Stimulated activated CD4-positive, alpha-beta T cell treated with anti-CD3 and anti-CD28 coated beads, TNF-alpha, amount 100 ng/mL, for 48 hours (primary cell): ENCODE data around the gene AGR3.

ENCODE experiments used
- DNase-seq, 3 donors: peaks; one replicate each; pipeline ENCODE4 v3.0.0-alpha.2; 2020; ENCODE audit warnings: low read depth in 3 of 3

AGR3 gene

GRCh38 chr7:16838386-16838785 lies 43.4 kb downstream of the AGR3 start:
- no peak for DNase-seq

- no peak for DNase-seq
Observed at GRCh38 chr7:16836481-16836880, 45.3 kb downstream of the AGR3 start.

- DNase-seq, result no peak
Observed at GRCh38 chr7:16833373-16833772, 48.4 kb downstream of the AGR3 start.

GRCh38 chr7:16826060-16826459 lies 55.7 kb downstream of the AGR3 start:
- DNase-seq, result no peak

- no peak for DNase-seq
Observed at GRCh38 chr7:16822029-16822428, 59.8 kb downstream of the AGR3 start.

- no peak for DNase-seq
Observed at GRCh38 chr7:16818732-16819131, 63.1 kb downstream of the AGR3 start.

GRCh38 chr7:16817536-16817935 lies 64.2 kb downstream of the AGR3 start:
- DNase-seq, result no peak

- DNase-seq, result no peak
Observed at GRCh38 chr7:16816824-16817223, 65.0 kb downstream of the AGR3 start.

GRCh38 chr7:16815001-16815400 lies 66.8 kb downstream of the AGR3 start:
- DNase-seq, result no peak

GRCh38 chr7:16813232-16813616 lies 68.6 kb downstream of the AGR3 start:
- DNase-seq, result no peak

GRCh38 chr7:16812542-16813231 lies 69.1 kb downstream of the AGR3 start:
- no peak for DNase-seq

- DNase-seq, result no peak
Observed at GRCh38 chr7:16811551-16811950, 70.2 kb downstream of the AGR3 start.

- DNase-seq, result no peak
Observed at GRCh38 chr7:16810573-16810972, 71.2 kb downstream of the AGR3 start.

- DNase-seq, result no peak
Observed at GRCh38 chr7:16810112-16810511, 71.7 kb downstream of the AGR3 start.
